Measurements from ENCODE around the gene JMJD8.
A peak's percentile ranks its signal among the peaks of the same experiment; 100 is the strongest.

JMJD8 gene

DNA sequence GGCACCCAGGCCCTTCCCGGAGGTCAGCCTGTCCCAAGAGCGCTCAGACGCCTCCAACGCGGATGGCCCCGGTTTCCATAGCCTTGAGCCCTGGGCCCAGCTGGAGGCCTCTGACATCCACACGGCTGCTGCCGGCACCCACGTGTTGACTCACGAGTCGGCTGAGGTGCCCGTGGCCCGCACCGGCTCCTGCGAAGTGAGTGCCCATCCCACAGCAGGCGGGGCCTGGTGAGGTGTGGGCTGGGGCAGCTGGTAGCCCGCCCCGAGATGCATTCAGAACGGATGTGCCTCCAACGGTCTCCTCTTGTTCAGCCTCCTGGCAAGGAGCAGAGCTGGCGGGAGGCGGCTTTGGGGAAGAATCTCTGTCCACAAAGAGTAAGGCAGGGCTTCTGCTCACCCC, 32.3 kb downstream of the JMJD8 start:
- TF ChIP-seq, protein P1, sequence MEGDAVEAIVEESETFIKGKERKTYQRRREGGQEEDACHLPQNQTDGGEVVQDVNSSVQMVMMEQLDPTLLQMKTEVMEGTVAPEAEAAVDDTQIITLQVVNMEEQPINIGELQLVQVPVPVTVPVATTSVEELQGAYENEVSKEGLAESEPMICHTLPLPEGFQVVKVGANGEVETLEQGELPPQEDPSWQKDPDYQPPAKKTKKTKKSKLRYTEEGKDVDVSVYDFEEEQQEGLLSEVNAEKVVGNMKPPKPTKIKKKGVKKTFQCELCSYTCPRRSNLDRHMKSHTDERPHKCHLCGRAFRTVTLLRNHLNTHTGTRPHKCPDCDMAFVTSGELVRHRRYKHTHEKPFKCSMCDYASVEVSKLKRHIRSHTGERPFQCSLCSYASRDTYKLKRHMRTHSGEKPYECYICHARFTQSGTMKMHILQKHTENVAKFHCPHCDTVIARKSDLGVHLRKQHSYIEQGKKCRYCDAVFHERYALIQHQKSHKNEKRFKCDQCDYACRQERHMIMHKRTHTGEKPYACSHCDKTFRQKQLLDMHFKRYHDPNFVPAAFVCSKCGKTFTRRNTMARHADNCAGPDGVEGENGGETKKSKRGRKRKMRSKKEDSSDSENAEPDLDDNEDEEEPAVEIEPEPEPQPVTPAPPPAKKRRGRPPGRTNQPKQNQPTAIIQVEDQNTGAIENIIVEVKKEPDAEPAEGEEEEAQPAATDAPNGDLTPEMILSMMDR (IDR thresholded peaks at IDR 0.05; ENCODE audit: low read depth, low read length, missing control alignments), result no peak
- no peak for DNase-seq (ENCODE audit: low read depth)
- no peak overlapping the region for H3K4me3 ChIP-seq (ENCODE audit: low read depth, low read length)

DNA sequence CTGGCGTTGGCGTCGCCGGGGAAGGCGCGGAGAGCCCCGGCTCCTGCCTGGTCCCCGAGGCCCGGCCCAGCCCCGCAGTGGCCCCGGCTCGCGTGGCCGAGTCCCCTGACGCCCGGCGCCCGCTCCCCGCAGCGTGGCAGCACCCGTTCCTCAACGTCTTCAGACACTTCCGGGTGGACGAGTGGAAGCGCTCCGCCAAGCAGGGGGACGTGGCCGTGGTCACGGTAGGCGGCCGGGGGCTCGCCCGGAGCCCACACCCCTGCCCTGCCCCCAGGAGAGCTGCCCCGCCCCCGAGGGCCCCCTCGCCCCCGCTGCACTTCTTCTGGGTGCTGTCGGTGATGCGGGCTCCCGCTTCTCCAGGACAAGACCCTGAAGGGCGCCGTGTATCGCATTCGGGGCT, 34.5 kb downstream of the JMJD8 start:
- H3K4me3 ChIP-seq (ENCODE audit: low read depth, low read length), result peak overlapping the region; percentile 86
- DNase-seq (ENCODE audit: low read depth), result no peak
- TF ChIP-seq, protein P1 (IDR thresholded peaks at IDR 0.05; ENCODE audit: low read depth, low read length, missing control alignments), result no peak

DNA sequence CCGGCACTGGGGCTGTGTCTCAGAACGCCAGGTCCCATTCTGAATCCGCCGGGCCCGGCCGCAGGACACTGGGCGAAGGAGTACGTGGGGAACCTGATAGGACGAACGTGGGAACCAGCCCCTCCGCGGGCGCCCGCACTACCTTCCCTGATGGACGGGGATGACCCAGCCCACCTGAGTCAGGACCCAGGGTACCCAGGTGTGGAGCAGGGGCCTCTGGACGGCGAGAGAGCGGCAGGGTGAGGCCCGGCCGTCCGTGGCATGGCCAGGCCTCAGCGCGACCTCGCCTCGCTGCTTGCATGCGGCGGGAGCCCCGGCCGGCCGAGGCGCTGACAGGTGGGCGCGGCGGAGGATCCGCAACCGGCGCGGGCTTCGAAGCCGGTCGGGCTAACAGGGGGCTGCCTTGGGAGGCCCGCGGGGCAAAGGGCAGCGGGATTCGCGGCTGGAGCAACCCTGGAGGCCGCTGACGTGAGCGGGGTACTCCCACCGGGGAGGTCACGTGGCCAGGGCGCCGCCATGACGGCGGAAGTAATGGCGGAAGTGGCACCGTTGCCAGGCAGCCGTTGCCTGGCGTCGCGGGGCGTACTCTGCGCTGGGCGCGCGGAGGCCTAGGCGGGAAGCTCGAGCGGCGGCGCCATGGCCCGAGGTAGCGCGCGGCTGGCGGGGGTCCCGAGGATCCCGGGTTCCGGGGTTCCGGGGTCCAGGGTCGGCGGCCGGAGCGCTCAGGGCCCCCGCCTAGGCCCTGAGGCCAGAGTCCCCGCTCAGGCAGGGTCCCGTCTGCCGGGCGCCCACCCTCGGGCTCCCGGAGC, 35.1 kb downstream of the JMJD8 start, which contains the start of gene WDR90:
TSS of gene WDR90 (plus strand) at position 585 of the 809 bp plus-strand sequence. CDS start at position 637, 52 bp downstream.
- peak; percentile 69 for DNase-seq (ENCODE audit: low read depth)
- H3K4me3 ChIP-seq (ENCODE audit: low read depth, low read length), result peak within 1 kb of the TSS; percentile 86
- TF ChIP-seq, protein P1 (IDR thresholded peaks at IDR 0.05; ENCODE audit: low read depth, low read length, missing control alignments), result no peak

DNA sequence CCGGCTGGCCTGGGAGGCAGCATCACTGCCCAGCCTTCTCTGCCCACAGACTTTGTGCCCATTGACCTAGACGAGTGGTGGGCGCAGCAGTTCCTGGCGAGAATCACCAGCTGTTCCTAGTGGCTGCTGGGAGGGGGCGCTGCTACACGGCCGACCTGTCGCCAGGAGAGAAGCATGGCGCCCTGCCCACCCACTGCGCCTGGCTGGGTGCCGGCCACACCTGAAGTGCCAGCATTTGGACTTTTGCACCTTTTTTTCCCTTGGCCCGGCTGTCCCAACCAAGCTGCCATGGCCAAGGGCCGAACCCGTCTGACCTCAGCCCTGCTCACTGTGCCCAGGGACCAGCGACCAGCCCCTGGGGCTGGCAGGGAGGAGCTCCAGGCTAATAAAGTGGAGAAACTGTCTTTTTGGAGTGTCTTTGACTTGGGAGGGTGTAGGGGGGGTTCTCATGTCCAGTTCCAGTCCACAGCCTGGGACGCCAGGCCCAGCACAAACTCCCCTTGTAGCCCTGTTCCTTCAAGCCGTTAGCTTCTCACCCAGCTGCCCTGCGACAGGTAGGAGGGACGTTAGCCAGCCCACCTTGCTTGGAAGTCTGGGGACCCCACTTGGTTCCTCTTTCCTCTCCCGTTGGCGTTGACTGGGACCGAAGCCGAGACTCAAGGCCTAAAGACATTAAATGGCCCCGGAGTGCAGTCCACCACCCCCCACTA, 35.9 kb downstream of the JMJD8 start:
- H3K4me3 ChIP-seq (ENCODE audit: low read depth, low read length), result peak overlapping the region; percentile 86
- TF ChIP-seq, protein P1 (IDR thresholded peaks at IDR 0.05; ENCODE audit: low read depth, low read length, missing control alignments), result peak; percentile 75
- no peak for DNase-seq (ENCODE audit: low read depth)

DNA sequence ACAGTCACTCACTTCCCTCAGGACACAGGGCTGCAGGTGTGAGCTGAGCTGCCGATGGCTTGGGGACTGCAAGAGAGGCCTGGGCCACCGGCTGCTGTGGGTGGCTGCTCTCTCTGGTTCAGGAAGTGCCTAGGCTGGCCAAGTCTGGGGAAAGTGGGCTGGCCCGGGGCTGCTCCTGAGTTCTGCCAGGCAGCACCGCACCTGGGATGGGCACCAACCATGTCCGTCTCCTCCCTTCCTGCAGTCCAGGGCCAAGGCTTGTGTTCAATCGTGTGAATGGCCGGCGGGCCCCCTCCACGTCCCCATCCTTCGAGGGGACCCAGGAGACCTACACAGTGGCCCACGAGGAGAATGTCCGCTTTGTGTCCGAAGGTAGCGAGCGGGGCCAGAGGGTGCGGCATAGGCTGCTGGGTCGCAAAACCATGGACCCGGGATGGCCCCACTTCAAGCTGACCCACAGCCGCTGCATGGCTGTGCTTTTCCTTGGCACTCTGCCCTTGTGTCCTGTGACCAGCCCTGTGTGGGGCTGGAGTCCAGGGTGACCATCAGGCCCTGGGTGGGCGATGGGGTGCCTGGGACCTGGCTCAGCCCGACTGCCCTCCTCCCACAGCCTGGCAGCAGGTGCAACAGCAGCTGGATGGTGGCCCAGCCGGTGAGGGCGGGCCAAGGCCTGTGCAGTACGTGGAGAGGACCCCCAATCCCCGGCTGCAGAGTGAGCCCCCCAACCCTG, 36.8 kb downstream of the JMJD8 start:
- TF ChIP-seq, protein P1 (IDR thresholded peaks at IDR 0.05; ENCODE audit: low read depth, low read length, missing control alignments), result no peak
- H3K4me3 ChIP-seq (ENCODE audit: low read depth, low read length), result peak overlapping the region; percentile 86
- DNase-seq (ENCODE audit: low read depth), result no peak

DNA sequence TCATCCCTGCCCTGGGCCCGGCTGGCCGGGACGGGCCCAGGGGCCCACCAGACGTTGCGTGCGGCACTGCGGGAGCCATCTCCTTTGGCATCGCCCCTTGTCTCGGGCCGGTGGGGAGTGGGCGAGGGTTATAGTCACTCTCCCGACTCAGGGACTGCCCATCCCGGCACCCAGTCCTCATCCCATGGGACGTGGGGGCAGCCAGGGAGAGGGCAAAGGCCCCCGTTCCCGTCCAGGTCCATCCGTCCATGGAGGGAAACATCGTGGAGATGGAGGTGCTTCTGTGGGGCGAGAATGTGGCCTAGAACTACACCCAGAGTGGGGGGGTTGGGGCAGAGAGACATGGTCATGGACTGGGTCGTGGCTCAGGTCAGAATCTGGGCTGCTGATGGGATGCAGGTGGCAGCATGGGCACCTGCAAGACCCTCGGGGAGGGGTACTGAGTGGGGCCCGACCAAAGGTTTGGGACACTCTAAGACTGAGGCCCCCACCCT, 37.4 kb downstream of the JMJD8 start:
- no peak overlapping the region for H3K4me3 ChIP-seq (ENCODE audit: low read depth, low read length)
- TF ChIP-seq, protein P1 (IDR thresholded peaks at IDR 0.05; ENCODE audit: low read depth, low read length, missing control alignments), result no peak

More for the DNA sequence above, 37.4 kb downstream of the JMJD8 start:
- no peak for DNase-seq (ENCODE audit: low read depth)
